Stimulated activated CD8-positive, alpha-beta memory T cell treated with anti-CD3 and anti-CD28 coated beads, Interleukin-7, amount 100 ng/mL, for 48 hours (primary cell): ENCODE data around the gene PRM2.
A peak's percentile ranks its signal among the peaks of the same experiment; 100 is the strongest.

ENCODE experiments used
- DNase-seq, 2 donors: peaks; one replicate each; pipeline ENCODE4 v3.0.0-alpha.2; 2020; ENCODE audit warnings: low read depth in 1 of 2; ENCODE audit errors: extremely low read depth in 1 of 2

The PRM2 gene

GRCh38 chr16:11250786-11251524 is 25.3 kb downstream of the PRM2 start:
- DNase-seq, result no peak

DNA sequence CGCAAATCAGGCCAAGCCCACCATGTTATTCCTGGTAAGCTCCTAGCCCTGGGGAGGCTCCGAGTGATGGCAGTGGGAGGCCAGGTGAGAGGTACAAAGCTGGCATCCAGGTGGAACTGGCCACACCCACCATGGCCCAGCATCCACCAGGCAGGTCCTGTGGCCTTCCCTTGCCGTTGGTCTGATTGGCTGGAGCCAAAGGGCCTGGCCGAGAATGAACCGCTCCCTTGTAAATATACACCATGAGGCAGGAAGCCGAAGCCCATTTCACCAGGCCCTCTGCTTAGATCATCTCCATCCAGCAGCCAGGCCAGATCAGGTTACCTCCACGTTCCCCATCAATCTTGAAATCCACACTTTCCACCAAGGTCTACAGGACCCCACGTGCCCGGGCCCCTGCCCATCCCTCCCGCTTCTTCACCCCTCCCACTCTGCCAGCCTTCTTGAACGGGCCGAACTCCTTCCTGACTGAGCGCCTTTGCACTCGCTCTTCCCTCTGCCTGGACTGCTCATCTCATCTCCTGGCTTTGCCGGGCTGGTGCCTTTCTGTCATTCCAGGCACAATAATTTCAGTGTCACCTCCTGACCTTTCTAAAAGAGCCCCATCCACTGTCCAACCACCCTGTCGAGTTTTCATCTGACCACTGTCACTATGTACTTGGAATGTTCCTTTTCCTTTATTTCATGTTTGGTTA is 26.0 kb downstream of the PRM2 start:
- DNase-seq, result no peak

DNA sequence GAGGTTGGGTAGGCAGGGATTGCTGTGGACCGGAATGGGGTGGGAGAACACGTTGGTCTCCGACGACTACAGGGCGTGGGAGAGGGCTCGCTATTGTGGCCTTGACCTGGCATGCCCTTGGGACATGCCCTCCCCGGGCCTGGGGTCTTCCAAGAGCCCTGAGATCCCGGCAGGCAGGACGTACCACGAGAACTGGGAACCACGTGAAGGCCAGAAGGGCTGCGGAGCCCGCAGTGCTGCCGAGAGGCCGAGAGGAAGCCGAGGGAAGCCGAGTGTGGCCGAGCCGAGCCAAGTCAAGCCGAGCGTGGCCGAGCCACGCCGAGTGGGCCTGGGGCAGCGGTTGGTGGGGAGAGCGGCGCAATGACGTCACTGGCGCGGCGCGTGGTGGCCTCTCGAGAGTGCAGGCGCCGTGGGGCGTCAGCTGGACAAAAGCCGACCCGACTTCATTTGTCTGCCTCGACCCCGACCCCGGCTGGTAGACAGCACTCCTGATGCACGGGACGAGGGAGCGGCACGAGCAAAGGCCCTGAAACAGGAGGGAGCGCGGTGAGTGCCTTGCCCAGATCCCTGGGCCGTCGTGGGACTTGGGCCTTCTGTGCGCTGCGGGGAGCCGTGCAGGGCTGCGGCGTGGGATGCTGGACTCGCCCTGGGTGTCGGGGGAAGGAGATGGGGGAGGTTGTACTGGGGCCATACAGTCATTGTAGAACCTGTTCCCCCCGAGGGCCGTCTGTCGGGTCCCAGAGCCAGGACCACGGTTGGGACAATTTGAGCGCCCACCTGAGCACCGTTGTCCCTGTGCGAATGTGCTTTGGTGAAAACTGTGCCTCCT is 26.8 kb downstream of the PRM2 start:
- no peak for DNase-seq

DNA sequence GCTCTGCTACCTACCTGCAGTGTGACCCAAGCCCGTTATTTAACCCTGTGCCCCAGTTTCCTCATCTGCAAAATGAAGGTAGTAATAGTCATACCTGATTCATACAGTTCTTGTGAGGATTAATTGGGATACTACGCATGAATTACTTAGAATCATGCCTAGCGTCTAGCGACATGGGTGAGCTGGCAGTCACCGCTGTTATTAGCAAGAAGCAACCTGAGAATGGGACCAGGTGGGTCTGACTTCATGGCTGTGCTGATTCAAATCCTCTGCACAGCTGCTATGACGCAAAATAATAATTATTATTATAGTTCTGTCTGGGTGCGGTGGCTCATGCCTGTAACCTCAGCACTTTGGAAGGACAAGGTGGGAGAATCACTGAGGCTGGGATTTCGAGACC is 28.1 kb downstream of the PRM2 start:
- DNase-seq, result no peak

GRCh38 chr16:11245988-11246387 is 30.3 kb downstream of the PRM2 start:
- no peak for DNase-seq

- DNase-seq, result no peak
Measured at GRCh38 chr16:11245222-11245737, 31.0 kb downstream of the PRM2 start.

DNA sequence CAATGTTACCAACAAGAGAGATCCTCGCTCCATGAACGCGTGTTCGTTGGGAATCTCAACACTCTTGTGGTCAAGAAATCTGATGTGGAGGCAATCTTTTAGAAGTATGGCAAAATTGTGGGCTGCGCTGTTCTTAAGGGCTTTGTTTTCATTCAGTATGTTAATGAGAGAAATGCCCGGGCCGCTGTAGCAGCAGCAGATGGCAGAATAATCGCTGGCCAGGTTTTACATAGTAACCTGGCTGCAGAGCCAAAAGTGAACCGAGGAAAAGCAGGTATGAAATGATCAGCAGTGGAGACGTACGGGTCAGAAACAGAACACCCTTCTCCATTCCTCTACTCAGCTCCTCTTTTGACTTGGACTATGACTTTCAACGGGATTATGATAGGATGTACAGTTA is 33.6 kb downstream of the PRM2 start:
- DNase-seq, result no peak

GRCh38 chr16:11241480-11242204 is 34.6 kb downstream of the PRM2 start:
- DNase-seq, result no peak

DNA sequence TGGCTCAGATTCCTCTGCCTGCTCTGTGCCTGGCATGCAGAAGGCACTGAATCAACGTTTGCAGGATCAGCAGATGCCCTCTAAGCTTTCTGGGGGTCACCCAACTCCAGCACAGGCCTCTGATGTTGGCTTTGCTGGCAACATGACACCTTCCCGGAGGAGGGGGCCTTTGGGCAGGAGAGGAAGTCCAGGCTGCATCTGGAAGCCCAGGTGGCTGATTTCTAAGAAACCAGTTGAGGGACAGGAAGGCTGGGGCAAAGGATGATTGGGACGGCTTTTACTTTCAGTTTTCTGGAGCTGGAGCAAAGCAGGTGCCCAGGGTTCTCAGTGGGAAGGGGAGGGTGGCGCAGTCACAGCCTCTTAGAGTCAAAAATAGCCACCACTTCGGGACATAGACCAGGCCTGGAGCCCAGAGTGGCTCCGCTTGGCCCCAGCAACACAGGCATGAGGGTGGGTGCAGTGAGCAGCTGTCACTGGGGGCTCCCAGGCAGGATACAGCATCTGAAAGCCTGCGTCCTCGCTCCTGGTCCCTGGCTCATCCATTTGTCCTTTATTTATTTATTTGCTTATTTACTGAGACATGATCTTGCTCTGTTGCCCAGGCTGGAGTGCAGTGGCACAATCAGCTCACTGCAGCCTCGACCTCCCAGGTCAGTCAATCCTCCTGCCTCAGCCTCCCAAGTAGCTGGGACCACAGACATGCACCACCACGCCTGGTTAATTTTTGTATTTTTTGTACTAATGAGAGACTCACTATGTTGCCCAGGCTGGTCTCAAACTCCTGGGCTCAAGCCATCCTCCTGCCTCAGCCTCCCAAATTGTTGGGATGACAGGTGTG is 35.4 kb downstream of the PRM2 start:
- DNase-seq, result no peak

DNA sequence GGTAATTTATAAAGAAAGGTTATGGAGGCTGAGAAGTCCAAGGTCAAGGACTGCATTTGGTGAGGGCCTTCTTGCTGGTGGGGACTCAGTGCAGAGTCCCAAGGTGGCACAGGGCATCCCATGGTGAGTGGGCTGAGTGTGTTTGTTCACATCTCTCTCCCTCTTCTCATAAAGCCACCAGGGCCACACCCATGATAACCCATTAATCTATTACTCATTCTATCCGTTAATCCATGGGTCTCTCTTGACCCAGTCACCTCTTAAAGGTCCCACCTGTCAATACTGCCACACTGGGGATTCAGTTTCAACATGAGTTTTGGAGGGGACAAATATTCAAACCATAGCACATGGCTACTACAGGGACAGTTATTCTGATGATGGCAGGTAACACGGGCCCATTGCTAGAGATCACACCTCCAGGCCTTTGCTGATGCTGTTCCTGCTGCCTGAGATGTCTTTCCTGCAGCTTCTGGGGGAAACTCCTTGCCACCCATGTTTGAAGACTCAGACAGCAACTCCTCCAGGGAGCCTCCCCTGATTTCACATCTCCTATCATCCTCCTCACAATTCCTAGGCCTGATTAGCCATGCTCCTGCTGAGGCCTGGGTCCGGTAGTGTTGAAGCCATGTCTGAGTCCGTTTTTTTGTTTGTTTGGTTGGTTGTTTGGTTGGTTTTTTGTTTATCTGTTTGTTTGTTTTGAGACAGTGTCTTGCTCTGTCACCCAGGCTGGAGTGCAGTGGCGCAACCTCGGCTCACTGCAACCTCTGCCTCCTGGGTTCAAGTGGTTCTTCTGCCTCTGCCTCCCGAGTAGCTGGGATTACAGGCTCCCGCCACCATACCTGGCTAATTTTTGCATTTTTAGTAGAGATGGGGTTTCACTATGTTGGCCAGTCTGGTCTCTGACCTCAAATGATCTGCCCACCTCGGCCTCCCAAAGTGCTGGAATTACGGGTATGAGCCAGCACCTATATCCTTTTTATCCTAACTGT is 36.3 kb downstream of the PRM2 start:
- no peak for DNase-seq

- DNase-seq, result no peak
Measured at GRCh38 chr16:11238272-11239202, 37.7 kb downstream of the PRM2 start.

DNA sequence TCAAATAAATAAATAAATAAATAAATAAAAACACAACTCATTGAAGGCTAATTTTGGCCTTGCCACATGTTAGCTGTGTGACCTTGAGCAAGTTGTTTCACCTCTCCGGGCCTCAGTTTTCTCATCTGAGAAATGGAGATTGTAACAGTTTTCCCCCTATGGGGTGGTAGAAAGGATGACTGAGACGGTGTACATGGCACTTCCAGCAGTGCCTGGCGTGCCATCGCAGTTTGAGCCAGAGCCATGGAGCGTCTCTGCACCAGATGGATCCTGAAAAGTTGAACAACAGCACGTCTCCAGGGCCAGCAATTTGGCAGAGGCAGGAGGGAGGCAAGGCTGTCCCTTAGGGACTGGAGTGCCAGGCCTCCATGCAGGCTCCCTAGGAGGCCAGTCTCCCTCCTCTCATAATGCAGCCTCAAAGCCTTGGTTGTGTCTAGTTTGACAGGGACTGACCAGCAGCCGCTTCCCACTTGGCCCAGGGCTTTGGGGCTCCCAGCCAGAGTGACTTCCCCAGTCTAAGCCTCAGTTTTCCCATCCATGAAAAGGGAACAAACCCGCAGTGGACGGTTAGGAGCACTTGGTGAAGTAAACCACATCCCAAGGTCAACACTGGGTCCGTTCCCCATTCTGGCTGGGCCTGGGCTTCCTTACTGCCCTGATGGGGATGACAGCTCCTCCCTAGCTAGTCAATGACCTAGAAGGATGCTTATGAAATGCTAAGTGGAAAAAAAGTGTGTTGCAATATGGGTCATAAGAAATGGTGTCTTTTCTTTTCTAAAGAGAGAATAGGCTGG is 39.6 kb downstream of the PRM2 start:
- DNase-seq, result no peak

GRCh38 chr16:11235703-11235991 is 40.6 kb downstream of the PRM2 start:
- no peak for DNase-seq

DNA sequence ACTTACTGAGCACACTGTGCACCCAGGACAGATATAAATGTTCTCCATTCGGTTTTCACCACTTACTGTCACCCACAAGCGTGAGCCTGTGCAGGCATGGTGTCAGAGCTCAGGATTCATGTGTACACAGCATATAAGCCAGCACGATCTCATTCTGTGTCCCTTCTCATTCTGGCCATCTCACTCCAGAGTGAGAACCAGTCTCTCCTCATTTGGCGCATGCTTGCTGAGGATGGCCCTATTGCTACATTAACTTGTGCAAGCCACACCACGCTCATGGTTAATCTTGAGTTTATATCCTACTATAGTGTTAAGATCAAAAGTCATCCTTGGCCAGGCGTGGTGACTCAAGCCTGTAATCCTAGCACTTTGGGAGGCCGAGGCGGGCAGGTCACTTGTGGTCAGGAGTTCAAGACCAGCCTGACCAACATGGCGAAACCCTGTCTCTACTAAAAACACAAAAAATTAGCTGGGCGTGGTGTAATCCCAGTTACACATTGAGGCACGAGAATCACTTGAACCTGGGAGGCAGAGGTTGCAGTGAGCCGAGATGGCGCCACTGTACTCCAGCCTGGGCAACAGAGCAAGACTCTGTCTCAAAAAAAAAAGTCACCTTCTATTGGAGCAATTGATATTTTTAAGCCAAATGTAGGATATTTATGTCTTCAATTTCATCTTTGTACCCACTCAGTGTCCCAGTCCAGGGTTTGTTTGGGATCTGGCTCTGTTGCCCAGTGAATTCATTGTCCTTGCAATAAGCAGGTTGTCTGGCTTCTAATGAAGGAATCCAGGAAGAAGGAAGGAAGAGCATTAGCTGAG is 41.2 kb downstream of the PRM2 start:
- DNase-seq, result no peak

DNA sequence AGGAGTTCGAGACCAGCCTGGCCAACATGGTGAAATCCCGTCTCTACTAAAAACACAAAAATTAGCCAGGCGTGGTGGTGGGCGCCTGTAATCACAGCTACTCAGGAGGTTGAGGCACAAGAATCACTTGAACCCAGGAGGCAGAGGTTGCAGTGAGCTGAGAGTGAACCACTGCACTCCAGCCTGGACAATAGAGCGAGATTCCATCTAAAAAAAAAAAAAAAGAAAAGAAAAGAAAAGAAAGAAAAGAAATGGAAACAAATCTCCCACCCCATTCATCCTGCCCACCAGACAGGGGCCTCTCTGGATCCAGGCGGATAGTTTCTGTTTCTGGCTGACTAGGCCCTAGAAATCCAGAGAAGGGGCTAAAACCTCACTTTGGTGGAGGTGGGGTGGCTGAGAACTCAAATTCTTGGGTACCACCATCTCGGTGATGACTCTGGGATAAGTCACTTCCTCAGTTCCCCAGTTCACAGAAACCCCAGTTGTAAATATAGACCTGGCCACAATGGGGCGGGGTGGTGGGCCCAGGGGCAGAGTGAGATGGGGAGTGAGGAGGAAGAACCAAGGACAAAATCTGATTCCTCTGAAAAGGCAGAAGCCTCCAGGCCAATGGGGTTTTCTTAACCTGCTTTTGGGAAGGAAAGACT is 42.4 kb downstream of the PRM2 start:
- peak; percentile 74 to 86 for DNase-seq
